ENCODE results near the gene ENDOU. TPM values are rescaled to one million over a fixed set of nuclear protein-coding genes. Genes with fewer than 3 reads are reported as not detected.
A peak's percentile ranks its signal among the peaks of the same experiment; 100 is the strongest.

Gene ENDOU
- polyA plus RNA-seq, 1 of the 3 experiments (the other 2 are of a cell fraction): not detected

DNA sequence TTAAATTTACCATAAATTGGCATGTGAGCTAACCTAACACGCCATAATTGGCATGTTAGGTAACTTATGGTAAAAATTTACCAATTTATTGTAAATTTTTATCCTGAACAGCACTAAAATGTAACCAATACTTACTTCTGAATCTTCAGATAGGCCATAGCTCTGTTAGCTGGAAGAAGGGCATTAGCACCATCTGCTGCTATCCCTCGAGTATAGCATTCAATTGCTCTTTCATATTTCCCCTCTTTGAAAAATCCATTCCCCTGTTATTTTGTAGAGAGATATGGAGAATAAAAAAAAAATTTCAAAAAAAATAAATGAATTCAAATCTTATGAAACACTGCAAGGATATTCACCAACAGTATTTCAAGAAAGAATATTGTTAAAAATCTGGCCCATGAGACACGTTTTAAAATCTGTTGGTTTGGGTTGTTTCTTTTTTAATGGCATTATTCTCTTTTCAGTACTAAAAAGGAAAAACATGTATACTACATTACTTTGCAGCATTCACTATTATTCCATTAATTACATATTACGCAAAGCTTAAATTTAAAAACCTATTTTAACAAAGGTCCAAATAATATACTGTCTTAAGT, 38.5 kb downstream of the ENDOU start:
- CTCF ChIA-PET: interaction anchor here (0.6 to 4.6 kb wide), 27 partner anchors 10 to 655 kb away, joined by 3 to 101 read pairs (median 5); partner anchors contain the start of genes RAPGEF3 and RPAP3
- Histone ChIP-seq H3K9me3 (no peaks in the 10 kb centered on the region), H3K4me1 (ENCODE audit: control insufficient read depth in 1 of 2, insufficient read depth in 2 of 2, low read depth in 1 of 2, low read length in 1 of 2) (no peaks in the 10 kb centered on the region), H2AFZ (ENCODE audit: low read depth) (no peak overlapping the region), H3K36me3 (replicated peaks in 1 of 2; ENCODE audit: control insufficient read depth in 1 of 2, insufficient read depth in 2 of 2, low read length in 1 of 2) (peaks cover 52 to 54% of the 10 kb centered on the region in 2 experiments), H3K9me2 (no peaks in the 10 kb centered on the region), H4K20me1 (ENCODE audit: insufficient read depth) (no peaks in the 10 kb centered on the region), H3K79me2 (ENCODE audit: insufficient read depth) (no peaks in the 10 kb centered on the region; the same call in 1 of the 2 replicates), H3K27ac (ENCODE audit: low read depth in 2 of 2, low read length in 1 of 2) (no peak overlapping the region), H3K4me3 (ENCODE audit: low read depth in 2 of 2, low read length in 1 of 2) (no peak overlapping the region), H3K9ac (no peak overlapping the region), H3K4me2 (no peak overlapping the region), H3F3A (replicated peaks; ENCODE audit: insufficient read depth) (peaks cover 4% of the 10 kb centered on the region), H3K27me3 (ENCODE audit: insufficient read depth) (no peaks in the 10 kb centered on the region)
- TF ChIP-seq, protein P1, sequence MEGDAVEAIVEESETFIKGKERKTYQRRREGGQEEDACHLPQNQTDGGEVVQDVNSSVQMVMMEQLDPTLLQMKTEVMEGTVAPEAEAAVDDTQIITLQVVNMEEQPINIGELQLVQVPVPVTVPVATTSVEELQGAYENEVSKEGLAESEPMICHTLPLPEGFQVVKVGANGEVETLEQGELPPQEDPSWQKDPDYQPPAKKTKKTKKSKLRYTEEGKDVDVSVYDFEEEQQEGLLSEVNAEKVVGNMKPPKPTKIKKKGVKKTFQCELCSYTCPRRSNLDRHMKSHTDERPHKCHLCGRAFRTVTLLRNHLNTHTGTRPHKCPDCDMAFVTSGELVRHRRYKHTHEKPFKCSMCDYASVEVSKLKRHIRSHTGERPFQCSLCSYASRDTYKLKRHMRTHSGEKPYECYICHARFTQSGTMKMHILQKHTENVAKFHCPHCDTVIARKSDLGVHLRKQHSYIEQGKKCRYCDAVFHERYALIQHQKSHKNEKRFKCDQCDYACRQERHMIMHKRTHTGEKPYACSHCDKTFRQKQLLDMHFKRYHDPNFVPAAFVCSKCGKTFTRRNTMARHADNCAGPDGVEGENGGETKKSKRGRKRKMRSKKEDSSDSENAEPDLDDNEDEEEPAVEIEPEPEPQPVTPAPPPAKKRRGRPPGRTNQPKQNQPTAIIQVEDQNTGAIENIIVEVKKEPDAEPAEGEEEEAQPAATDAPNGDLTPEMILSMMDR (IDR thresholded peaks at IDR 0.05): peak; percentile 83
- TF ChIP-seq RAD21 (IDR thresholded peaks at IDR 0.05; ENCODE audit: low read length) (peak; percentile 84), SMC3 (IDR thresholded peaks at IDR 0.05; ENCODE audit: low read depth, low read length) (peak; percentile 75)
- TF ChIP-seq, protein P2, sequence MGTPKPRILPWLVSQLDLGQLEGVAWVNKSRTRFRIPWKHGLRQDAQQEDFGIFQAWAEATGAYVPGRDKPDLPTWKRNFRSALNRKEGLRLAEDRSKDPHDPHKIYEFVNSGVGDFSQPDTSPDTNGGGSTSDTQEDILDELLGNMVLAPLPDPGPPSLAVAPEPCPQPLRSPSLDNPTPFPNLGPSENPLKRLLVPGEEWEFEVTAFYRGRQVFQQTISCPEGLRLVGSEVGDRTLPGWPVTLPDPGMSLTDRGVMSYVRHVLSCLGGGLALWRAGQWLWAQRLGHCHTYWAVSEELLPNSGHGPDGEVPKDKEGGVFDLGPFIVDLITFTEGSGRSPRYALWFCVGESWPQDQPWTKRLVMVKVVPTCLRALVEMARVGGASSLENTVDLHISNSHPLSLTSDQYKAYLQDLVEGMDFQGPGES (IDR thresholded peaks at IDR 0.05; ENCODE audit: low read depth, low read length): no peak
- 74% methylated on average over 4 of the region's 4 CpGs for WGBS (ENCODE audit: low lambda C conversion rate)
- POLR2A ChIA-PET: no interaction called here
- DNase-seq: peak; percentile 44

DNA sequence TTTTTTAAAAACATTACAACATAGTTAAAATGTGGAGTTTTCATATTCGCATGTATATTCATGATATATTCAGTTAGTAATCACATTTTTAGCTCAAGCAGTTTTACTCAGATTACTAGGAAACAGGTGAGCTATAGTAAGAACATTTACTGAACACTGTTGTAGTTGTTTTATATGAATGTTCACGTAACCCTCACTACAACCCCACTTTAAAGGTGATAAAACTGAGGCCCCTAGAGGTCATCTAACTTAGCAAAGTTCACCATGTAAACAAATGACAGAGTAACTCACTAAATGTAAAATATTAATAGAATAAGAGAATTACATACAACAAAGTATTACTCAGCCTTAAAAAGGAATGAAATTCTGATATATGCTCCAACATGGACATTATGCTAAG, 45.5 kb downstream of the ENDOU start:
- WGBS (ENCODE audit: low lambda C conversion rate): 92% methylated on average over 2 of the region's 2 CpGs
- CTCF ChIA-PET: interaction anchor here (2.4 kb wide), 1 partner anchor 28 kb away, joined by 13 read pairs; no protein-coding TSS in a partner anchor
- TF ChIP-seq, protein P3, sequence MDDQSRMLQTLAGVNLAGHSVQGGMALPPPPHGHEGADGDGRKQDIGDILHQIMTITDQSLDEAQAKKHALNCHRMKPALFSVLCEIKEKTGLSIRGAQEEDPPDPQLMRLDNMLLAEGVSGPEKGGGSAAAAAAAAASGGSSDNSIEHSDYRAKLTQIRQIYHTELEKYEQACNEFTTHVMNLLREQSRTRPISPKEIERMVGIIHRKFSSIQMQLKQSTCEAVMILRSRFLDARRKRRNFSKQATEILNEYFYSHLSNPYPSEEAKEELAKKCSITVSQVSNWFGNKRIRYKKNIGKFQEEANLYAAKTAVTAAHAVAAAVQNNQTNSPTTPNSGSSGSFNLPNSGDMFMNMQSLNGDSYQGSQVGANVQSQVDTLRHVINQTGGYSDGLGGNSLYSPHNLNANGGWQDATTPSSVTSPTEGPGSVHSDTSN (IDR thresholded peaks at IDR 0.05): no peak
- TF ChIP-seq, protein P4, sequence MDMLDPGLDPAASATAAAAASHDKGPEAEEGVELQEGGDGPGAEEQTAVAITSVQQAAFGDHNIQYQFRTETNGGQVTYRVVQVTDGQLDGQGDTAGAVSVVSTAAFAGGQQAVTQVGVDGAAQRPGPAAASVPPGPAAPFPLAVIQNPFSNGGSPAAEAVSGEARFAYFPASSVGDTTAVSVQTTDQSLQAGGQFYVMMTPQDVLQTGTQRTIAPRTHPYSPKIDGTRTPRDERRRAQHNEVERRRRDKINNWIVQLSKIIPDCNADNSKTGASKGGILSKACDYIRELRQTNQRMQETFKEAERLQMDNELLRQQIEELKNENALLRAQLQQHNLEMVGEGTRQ (IDR thresholded peaks at IDR 0.05; ENCODE audit: borderline replicate concordance, low read depth, low read length): no peak
- no peak for TF ChIP-seq RFX5 (IDR thresholded peaks at IDR 0.05; ENCODE audit: low read length)
- no peak for TF ChIP-seq NRF1 (IDR thresholded peaks at IDR 0.05; ENCODE audit: low read depth, low read length)
- TF ChIP-seq EP300 (IDR thresholded peaks at IDR 0.05; ENCODE audit: borderline replicate concordance in 1 of 2, low read depth in 1 of 2, low read length in 1 of 2): no peak
- TF ChIP-seq, protein P5, sequence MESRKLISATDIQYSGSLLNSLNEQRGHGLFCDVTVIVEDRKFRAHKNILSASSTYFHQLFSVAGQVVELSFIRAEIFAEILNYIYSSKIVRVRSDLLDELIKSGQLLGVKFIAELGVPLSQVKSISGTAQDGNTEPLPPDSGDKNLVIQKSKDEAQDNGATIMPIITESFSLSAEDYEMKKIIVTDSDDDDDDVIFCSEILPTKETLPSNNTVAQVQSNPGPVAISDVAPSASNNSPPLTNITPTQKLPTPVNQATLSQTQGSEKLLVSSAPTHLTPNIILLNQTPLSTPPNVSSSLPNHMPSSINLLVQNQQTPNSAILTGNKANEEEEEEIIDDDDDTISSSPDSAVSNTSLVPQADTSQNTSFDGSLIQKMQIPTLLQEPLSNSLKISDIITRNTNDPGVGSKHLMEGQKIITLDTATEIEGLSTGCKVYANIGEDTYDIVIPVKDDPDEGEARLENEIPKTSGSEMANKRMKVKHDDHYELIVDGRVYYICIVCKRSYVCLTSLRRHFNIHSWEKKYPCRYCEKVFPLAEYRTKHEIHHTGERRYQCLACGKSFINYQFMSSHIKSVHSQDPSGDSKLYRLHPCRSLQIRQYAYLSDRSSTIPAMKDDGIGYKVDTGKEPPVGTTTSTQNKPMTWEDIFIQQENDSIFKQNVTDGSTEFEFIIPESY (IDR thresholded peaks at IDR 0.05; ENCODE audit: borderline replicate concordance, low read depth): no peak
- TF ChIP-seq GATA2 (CRISPR knock-in tag; IDR thresholded peaks at IDR 0.05): no peak
- no peak for TF ChIP-seq TEAD4 (IDR thresholded peaks at IDR 0.05; ENCODE audit: borderline replicate concordance, insufficient read depth)
- TF ChIP-seq MEF2A (IDR thresholded peaks at IDR 0.05; ENCODE audit: borderline replicate concordance, low read depth): no peak
- no peak for TF ChIP-seq EZH2phosphoT487 (IDR thresholded peaks at IDR 0.05; ENCODE audit: borderline replicate concordance, low read depth)
- TF ChIP-seq, protein P1 (IDR thresholded peaks at IDR 0.05): no peak
- TF ChIP-seq TAF1 (IDR thresholded peaks at IDR 0.05; ENCODE audit: borderline replicate concordance, low read depth, low read length): no peak
- TF ChIP-seq TCF12 (IDR thresholded peaks at IDR 0.05): no peak
- no peak for TF ChIP-seq FOXM1 (IDR thresholded peaks at IDR 0.05; ENCODE audit: low read depth)

More for the DNA sequence above, 45.5 kb downstream of the ENDOU start:
- Histone ChIP-seq H3K79me2 (ENCODE audit: insufficient read depth) (peaks cover 4% of the 10 kb centered on the region; the same call in 1 of the 2 replicates), H3F3A (replicated peaks; ENCODE audit: insufficient read depth) (peaks cover 4% of the 10 kb centered on the region), H3K4me2 (no peak overlapping the region), H3K27ac (ENCODE audit: low read depth in 2 of 2, low read length in 1 of 2) (no peak overlapping the region), H3K4me3 (ENCODE audit: low read depth in 2 of 2, low read length in 1 of 2) (no peak overlapping the region), H3K27me3 (ENCODE audit: insufficient read depth) (no peaks in the 10 kb centered on the region), H4K20me1 (ENCODE audit: insufficient read depth) (no peaks in the 10 kb centered on the region), H2AFZ (ENCODE audit: low read depth) (no peak overlapping the region), H3K9me2 (no peaks in the 10 kb centered on the region), H3K36me3 (replicated peaks in 1 of 2; ENCODE audit: control insufficient read depth in 1 of 2, insufficient read depth in 2 of 2, low read length in 1 of 2) (peaks cover 44 to 46% of the 10 kb centered on the region in 2 experiments), H3K4me1 (ENCODE audit: control insufficient read depth in 1 of 2, insufficient read depth in 2 of 2, low read depth in 1 of 2, low read length in 1 of 2) (no peaks in the 10 kb centered on the region), H3K9ac (no peak overlapping the region), H3K9me3 (no peaks in the 10 kb centered on the region)
- POLR2A ChIA-PET: no interaction called here
- no peak for DNase-seq
